Fibroblast of skin of abdomen (primary cell): ENCODE results near the gene CASZ1. TPM values are rescaled to one million over a fixed set of nuclear protein-coding genes. Genes with fewer than 3 reads are reported as not detected.
A peak's percentile ranks its signal among the peaks of the same experiment; 100 is the strongest.

Experiments used
- DNase-seq: peaks from one replicate; pipeline ENCODE4 v3.0.0-alpha.2; 2013
- polyA plus RNA-seq, 2 experiments: library from polyadenylated mRNA; unstranded; fragments of 120-200 nt; gene quantifications; one replicate each; pipeline ENCODE4 v1.2.1, GENCODE V29; 2013; ENCODE audit not compliant: insufficient read length in 2 of 2

CASZ1 gene
- 0.31 TPM for polyA plus RNA-seq (2013, experiment 1 of 2; ENCODE audit: insufficient read length)
- polyA plus RNA-seq (2013, experiment 2 of 2; ENCODE audit: insufficient read length): 0.41 TPM

- DNase-seq: peak; percentile 86
Observed at GRCh38 chr1:10796029-10796944, at the start of gene CASZ1. CASZ1 (minus strand) TSS chr1:10796646; CDS start chr1:10693889, 102,757 bp downstream.

GRCh38 chr1:10843697-10844096, 47.3 kb upstream of the CASZ1 start:
- DNase-seq: no peak

- DNase-seq: no peak
Observed at GRCh38 chr1:10841118-10841517, 44.7 kb upstream of the CASZ1 start.

- DNase-seq: no peak
Observed at GRCh38 chr1:10839188-10839770, 42.8 kb upstream of the CASZ1 start.

- no peak for DNase-seq
Observed at GRCh38 chr1:10838541-10838940, 42.1 kb upstream of the CASZ1 start.

- no peak for DNase-seq
Observed at GRCh38 chr1:10836726-10837125, 40.3 kb upstream of the CASZ1 start.

GRCh38 chr1:10835822-10836421, 39.5 kb upstream of the CASZ1 start:
- peak; percentile 39 for DNase-seq

- DNase-seq: no peak
Observed at GRCh38 chr1:10835421-10835820, 39.0 kb upstream of the CASZ1 start.

GRCh38 chr1:10834770-10835412, 38.4 kb upstream of the CASZ1 start:
- no peak for DNase-seq

- no peak for DNase-seq
Observed at GRCh38 chr1:10833630-10834557, 37.4 kb upstream of the CASZ1 start.

- DNase-seq: no peak
Observed at GRCh38 chr1:10832703-10833102, 36.3 kb upstream of the CASZ1 start.

- DNase-seq: no peak
Observed at GRCh38 chr1:10830961-10831668, 34.7 kb upstream of the CASZ1 start.

GRCh38 chr1:10829965-10830515, 33.6 kb upstream of the CASZ1 start:
- DNase-seq: no peak

GRCh38 chr1:10829067-10829818, 32.8 kb upstream of the CASZ1 start:
- DNase-seq: no peak

- no peak for DNase-seq
Observed at GRCh38 chr1:10827377-10828333, 31.2 kb upstream of the CASZ1 start.

GRCh38 chr1:10825592-10825991, 29.1 kb upstream of the CASZ1 start:
- no peak for DNase-seq

- DNase-seq: peak; percentile 28
Observed at GRCh38 chr1:10824821-10825540, 28.5 kb upstream of the CASZ1 start.

GRCh38 chr1:10823000-10823401, 26.6 kb upstream of the CASZ1 start:
- no peak for DNase-seq
